Measurements from ENCODE around the gene AIG1.

GRCh38 chr6:143331362-143331761 is 270.7 kb downstream of the AIG1 start:
- TF ChIP-seq, protein P1, sequence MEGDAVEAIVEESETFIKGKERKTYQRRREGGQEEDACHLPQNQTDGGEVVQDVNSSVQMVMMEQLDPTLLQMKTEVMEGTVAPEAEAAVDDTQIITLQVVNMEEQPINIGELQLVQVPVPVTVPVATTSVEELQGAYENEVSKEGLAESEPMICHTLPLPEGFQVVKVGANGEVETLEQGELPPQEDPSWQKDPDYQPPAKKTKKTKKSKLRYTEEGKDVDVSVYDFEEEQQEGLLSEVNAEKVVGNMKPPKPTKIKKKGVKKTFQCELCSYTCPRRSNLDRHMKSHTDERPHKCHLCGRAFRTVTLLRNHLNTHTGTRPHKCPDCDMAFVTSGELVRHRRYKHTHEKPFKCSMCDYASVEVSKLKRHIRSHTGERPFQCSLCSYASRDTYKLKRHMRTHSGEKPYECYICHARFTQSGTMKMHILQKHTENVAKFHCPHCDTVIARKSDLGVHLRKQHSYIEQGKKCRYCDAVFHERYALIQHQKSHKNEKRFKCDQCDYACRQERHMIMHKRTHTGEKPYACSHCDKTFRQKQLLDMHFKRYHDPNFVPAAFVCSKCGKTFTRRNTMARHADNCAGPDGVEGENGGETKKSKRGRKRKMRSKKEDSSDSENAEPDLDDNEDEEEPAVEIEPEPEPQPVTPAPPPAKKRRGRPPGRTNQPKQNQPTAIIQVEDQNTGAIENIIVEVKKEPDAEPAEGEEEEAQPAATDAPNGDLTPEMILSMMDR (conservative IDR thresholded peaks at IDR 0.05; ENCODE audit: low read depth, low read length), result no peak
- no peak for TF ChIP-seq POLR2A (IDR thresholded peaks at IDR 0.05; ENCODE audit: low read depth, low read length)
- TF ChIP-seq RAD21 (IDR thresholded peaks at IDR 0.05; ENCODE audit: low read length), result no peak
- no peak for TF ChIP-seq MAFK (IDR thresholded peaks at IDR 0.05; ENCODE audit: low read depth, low read length)
- TF ChIP-seq FOS (IDR thresholded peaks at IDR 0.05; ENCODE audit: low read depth, low read length), result no peak
- no peak for TF ChIP-seq CHD1 (IDR thresholded peaks at IDR 0.05; ENCODE audit: low read depth, low read length)
